Neural progenitor cell (in vitro differentiated cells): ENCODE measurements around the gene WDR27. TPM values are rescaled to one million over a fixed set of nuclear protein-coding genes. Genes with fewer than 3 reads are reported as not detected.

Source experiments
- DNase-seq: peaks from one replicate; pipeline ENCODE4 v3.0.0-alpha.2; 2016; ENCODE audit warnings: low spot score
- H2AFZ ChIP-seq: fragments of 200-600 bp; sonication (generic); replicated peaks from 2 replicates; pipeline ENCODE4 v1.6.1; 2016; ENCODE audit warnings: antibody characterized with exemption
- H3F3A ChIP-seq: fragments of 200-600 bp; sonication (generic); 2 replicates; pipeline ENCODE4 v1.6.1; 2016; ENCODE audit warnings: antibody characterized with exemption, low read depth
- H3K27ac ChIP-seq: fragments of 200-600 bp; sonication (generic); 2 replicates; pipeline ENCODE4 v1.5.1; 2016; ENCODE audit warnings: mild to moderate bottlenecking
- H3K27me3 ChIP-seq: fragments of 200-600 bp; sonication (generic); 2 replicates; pipeline ENCODE4 v1.6.1; 2016; ENCODE audit warnings: mild to moderate bottlenecking, moderate library complexity
- H3K36me3 ChIP-seq: fragments of 200-600 bp; sonication (generic); 2 replicates; pipeline ENCODE4 v1.5.1; 2016
- H3K4me1 ChIP-seq: fragments of 200-600 bp; sonication (generic); 2 replicates; pipeline ENCODE4 v1.6.1; 2016; ENCODE audit warnings: mixed run types
- H3K4me2 ChIP-seq: fragments of 200-600 bp; sonication (generic); 2 replicates; pipeline ENCODE4 v1.6.1; 2016
- H3K4me3 ChIP-seq: fragments of 200-600 bp; sonication (generic); 2 replicates; pipeline ENCODE4 v1.5.1; 2016
- H3K79me2 ChIP-seq: fragments of 200-600 bp; sonication (generic); 2 replicates; pipeline ENCODE4 v1.6.1; 2016; ENCODE audit warnings: low read depth
- H3K9ac ChIP-seq: fragments of 200-600 bp; sonication (generic); 2 replicates; pipeline ENCODE4 v1.6.1; 2016
- H3K9me3 ChIP-seq: fragments of 200-600 bp; sonication (generic); 2 replicates; pipeline ENCODE4 v1.5.1; 2016; ENCODE audit warnings: low read depth
- H4K20me1 ChIP-seq: fragments of 200-600 bp; sonication (generic); 2 replicates; pipeline ENCODE4 v1.6.1; 2016; ENCODE audit warnings: low read depth
- H3K27ac Mint-ChIP-seq: 3 replicates; pipeline ENCODE4 v1.8.0; 2021; ENCODE audit warnings: mixed read lengths
- H3K27me3 Mint-ChIP-seq: 2 replicates; pipeline ENCODE4 v1.8.0; 2022; ENCODE audit warnings: low read depth, mild to moderate bottlenecking, inconsistent platforms, moderate library complexity, mixed read lengths; ENCODE audit not compliant: insufficient read depth
- H3K36me3 Mint-ChIP-seq: 3 replicates; pipeline ENCODE4 v1.8.0; 2021; ENCODE audit warnings: mixed read lengths
- H3K4me1 Mint-ChIP-seq: 3 replicates; pipeline ENCODE4 v1.8.0; 2021; ENCODE audit warnings: mixed read lengths
- H3K4me3 Mint-ChIP-seq: 3 replicates; pipeline ENCODE4 v1.8.0; 2021; ENCODE audit warnings: mild to moderate bottlenecking, moderate library complexity, mixed read lengths
- H3K9me3 Mint-ChIP-seq: 3 replicates; pipeline ENCODE4 v1.8.0; 2020; ENCODE audit warnings: mixed read lengths
- EZH2 ChIP-seq: fragments of 200-600 bp; sonication (generic); IDR thresholded peaks from 2 replicates; pipeline ENCODE4 v1.6.1; 2017; ENCODE audit warnings: antibody characterized with exemption, mild to moderate bottlenecking, moderate library complexity
- EZH2phosphoT487 ChIP-seq: fragments of 200-600 bp; sonication (generic); IDR thresholded peaks from 2 replicates; pipeline ENCODE4 v1.6.1; 2017; ENCODE audit warnings: antibody characterized with exemption
- total RNA-seq: library from RNA; depleted of rRNA; stranded (reverse); fragments of >200 nt; gene quantifications from 2 replicates; pipeline ENCODE4 v1.2.3, GENCODE V29; 2015; ENCODE audit warnings: low replicate concordance
- TF ChIP-seq, protein P1 (sequence below): fragments of 200-600 bp; sonication (generic); IDR thresholded peaks from 2 replicates; pipeline ENCODE4 v1.5.1; 2017; ENCODE audit warnings: antibody characterized with exemption, mild to moderate bottlenecking

Gene WDR27
- total RNA-seq, 1 donor from 2014 or later = 69.0 TPM

- no peak for TF ChIP-seq EZH2
- TF ChIP-seq, protein P1, sequence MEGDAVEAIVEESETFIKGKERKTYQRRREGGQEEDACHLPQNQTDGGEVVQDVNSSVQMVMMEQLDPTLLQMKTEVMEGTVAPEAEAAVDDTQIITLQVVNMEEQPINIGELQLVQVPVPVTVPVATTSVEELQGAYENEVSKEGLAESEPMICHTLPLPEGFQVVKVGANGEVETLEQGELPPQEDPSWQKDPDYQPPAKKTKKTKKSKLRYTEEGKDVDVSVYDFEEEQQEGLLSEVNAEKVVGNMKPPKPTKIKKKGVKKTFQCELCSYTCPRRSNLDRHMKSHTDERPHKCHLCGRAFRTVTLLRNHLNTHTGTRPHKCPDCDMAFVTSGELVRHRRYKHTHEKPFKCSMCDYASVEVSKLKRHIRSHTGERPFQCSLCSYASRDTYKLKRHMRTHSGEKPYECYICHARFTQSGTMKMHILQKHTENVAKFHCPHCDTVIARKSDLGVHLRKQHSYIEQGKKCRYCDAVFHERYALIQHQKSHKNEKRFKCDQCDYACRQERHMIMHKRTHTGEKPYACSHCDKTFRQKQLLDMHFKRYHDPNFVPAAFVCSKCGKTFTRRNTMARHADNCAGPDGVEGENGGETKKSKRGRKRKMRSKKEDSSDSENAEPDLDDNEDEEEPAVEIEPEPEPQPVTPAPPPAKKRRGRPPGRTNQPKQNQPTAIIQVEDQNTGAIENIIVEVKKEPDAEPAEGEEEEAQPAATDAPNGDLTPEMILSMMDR = no peak
- Histone ChIP-seq H2AFZ (no peak overlapping the region), H3K27me3 (no peaks in the 10 kb centered on the region), H3K4me3 (peak overlapping the region; percentile 67), H3K36me3 (no peaks in the 10 kb centered on the region), H3F3A (peaks cover 31% of the 10 kb centered on the region), H3K79me2 (peaks cover 41% of the 10 kb centered on the region), H3K4me2 (peak overlapping the region; percentile 85), H3K9me3 (no peaks in the 10 kb centered on the region), H3K9ac (no peak overlapping the region), H3K4me1 (peaks cover 31% of the 10 kb centered on the region), H4K20me1 (peaks cover 32% of the 10 kb centered on the region), H3K27ac (no peak overlapping the region)
- H3K4me3 Mint-ChIP-seq = peak overlapping the region; percentile 91
- peaks cover 11% of the 10 kb centered on the region for H3K27me3 Mint-ChIP-seq
- peaks cover 34% of the 10 kb centered on the region for H3K4me1 Mint-ChIP-seq
- DNase-seq = no peak
- H3K9me3 Mint-ChIP-seq = peaks cover 2% of the 10 kb centered on the region
- H3K36me3 Mint-ChIP-seq = no peaks in the 10 kb centered on the region
- peak overlapping the region; percentile 98 for H3K27ac Mint-ChIP-seq
Observed at GRCh38 chr6:169726049-169726400, 24.2 kb upstream of the WDR27 start.

DNA sequence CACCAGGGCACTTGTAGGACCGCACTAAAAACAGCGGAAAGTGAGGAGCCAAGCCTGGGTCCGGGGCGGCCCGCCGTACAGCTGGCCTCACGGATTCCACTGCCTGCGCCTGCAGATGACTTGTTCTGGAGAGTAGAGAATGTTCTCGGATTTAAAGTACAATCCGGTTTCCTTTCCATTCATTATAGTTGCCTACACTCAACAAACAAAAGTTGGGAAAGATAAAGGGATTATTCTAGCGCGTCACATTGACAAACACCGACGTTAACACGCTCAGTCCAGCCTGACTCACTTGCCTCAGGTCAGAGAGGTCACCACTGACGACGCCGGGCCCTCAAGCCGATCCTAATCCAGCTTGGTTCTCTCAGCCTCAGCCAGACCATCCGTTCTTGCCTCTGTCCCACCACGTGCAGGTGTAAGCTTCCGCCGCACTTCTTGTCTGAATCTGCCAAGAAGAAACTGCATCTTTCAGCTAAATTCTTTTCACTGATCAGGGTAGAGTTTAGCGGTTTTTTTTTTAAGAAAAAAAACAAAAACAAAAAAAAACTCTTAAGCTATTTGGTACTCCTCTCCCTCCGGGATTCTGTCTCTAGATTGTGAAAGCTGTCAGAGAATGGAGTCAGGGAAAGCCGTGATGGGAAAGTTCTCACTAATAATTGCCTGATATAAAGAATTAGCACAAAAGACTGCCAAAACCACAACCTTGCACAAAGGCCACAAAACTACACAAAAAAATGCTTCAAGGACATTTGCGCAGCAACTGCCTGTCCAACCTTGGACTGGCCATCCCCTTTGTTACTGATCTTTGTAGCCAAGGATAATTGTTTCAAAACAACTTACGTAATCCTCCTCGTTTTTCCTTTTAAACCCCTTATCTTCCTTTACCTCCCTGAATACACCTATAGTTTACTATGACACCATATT is 23.6 kb upstream of the WDR27 start:
- TF ChIP-seq EZH2phosphoT487 = peak; percentile 62
- TF ChIP-seq, protein P1 = no peak
- Histone ChIP-seq H4K20me1 (peaks cover 39% of the 10 kb centered on the region), H3K4me3 (peak overlapping the region; percentile 67), H3F3A (peaks cover 31% of the 10 kb centered on the region), H3K9ac (peak overlapping the region; percentile 67), H3K4me2 (peak overlapping the region; percentile 85), H3K79me2 (peaks cover 48% of the 10 kb centered on the region), H3K36me3 (no peaks in the 10 kb centered on the region), H3K27ac (peak overlapping the region; percentile 98), H3K9me3 (no peaks in the 10 kb centered on the region), H3K27me3 (no peaks in the 10 kb centered on the region), H3K4me1 (peaks cover 31% of the 10 kb centered on the region), H2AFZ (peak overlapping the region; percentile 80)
- peaks cover 2% of the 10 kb centered on the region for H3K9me3 Mint-ChIP-seq
- H3K4me1 Mint-ChIP-seq = peaks cover 34% of the 10 kb centered on the region
- peak; percentile 92 for DNase-seq
- no peaks in the 10 kb centered on the region for H3K36me3 Mint-ChIP-seq
- H3K4me3 Mint-ChIP-seq = peak overlapping the region; percentile 91
- H3K27ac Mint-ChIP-seq = peak overlapping the region; percentile 98
- H3K27me3 Mint-ChIP-seq = peaks cover 11% of the 10 kb centered on the region

- H3K27me3 ChIP-seq = no peaks in the 10 kb centered on the region
- Mint-ChIP-seq H3K27me3 (peaks cover 11% of the 10 kb centered on the region), H3K27ac (peak within 1 kb of the TSS; percentile 98), H3K4me3 (peak within 1 kb of the TSS; percentile 91), H3K36me3 (no peaks in the 10 kb centered on the region), H3K4me1 (peaks cover 34% of the 10 kb centered on the region), H3K9me3 (peaks cover 2% of the 10 kb centered on the region)
- no peaks in the 10 kb centered on the region for H3K9me3 ChIP-seq
- TF ChIP-seq EZH2 (peak; percentile 27), EZH2phosphoT487 (no peak)
- TF ChIP-seq, protein P1 = no peak
- H3K4me1 ChIP-seq = peaks cover 31% of the 10 kb centered on the region
- H3K36me3 ChIP-seq = no peaks in the 10 kb centered on the region
- H3K27ac ChIP-seq = peak within 1 kb of the TSS; percentile 98
- DNase-seq = peak; percentile 91
- H3K79me2 ChIP-seq = peaks cover 56% of the 10 kb centered on the region
- H2AFZ ChIP-seq = peak within 1 kb of the TSS; percentile 80
- peaks cover 31% of the 10 kb centered on the region for H3F3A ChIP-seq
- H3K9ac ChIP-seq = peak within 1 kb of the TSS; percentile 67
- H4K20me1 ChIP-seq = peaks cover 44% of the 10 kb centered on the region
- peak within 1 kb of the TSS; percentile 93 for H3K4me3 ChIP-seq
- peak within 1 kb of the TSS; percentile 98 for H3K4me2 ChIP-seq
Observed at GRCh38 chr6:169724494-169725124, 22.8 kb upstream of the WDR27 start, which contains the start of gene PHF10. PHF10 (minus strand) TSS chr6:169724500; CDS start chr6:169723931, 569 bp downstream.
